Mammary epithelial cell (primary cell): ENCODE data around the gene MXI1.
A peak's percentile ranks its signal among the peaks of the same experiment; 100 is the strongest.

ENCODE experiments used
- EZH2 ChIP-seq: IDR thresholded peaks from 2 replicates; pipeline ENCODE4 v1.6.1; 2012; ENCODE audit warnings: low read length, inconsistent platforms, borderline replicate concordance
- TF ChIP-seq, protein P1 (sequence below), 2 donors: IDR thresholded peaks in 1 of 2; conservative IDR thresholded peaks in 1 of 2; 2 replicates each; pipeline ENCODE4 v1.5.1; 2011 to 2012; ENCODE audit warnings: inconsistent platforms in 2 of 2, low read length in 2 of 2, mild to moderate bottlenecking in 2 of 2, control low read depth in 1 of 2, low read depth in 1 of 2; ENCODE audit not compliant: insufficient read depth in 1 of 2; ENCODE audit errors: extremely low read depth in 1 of 2

DNA sequence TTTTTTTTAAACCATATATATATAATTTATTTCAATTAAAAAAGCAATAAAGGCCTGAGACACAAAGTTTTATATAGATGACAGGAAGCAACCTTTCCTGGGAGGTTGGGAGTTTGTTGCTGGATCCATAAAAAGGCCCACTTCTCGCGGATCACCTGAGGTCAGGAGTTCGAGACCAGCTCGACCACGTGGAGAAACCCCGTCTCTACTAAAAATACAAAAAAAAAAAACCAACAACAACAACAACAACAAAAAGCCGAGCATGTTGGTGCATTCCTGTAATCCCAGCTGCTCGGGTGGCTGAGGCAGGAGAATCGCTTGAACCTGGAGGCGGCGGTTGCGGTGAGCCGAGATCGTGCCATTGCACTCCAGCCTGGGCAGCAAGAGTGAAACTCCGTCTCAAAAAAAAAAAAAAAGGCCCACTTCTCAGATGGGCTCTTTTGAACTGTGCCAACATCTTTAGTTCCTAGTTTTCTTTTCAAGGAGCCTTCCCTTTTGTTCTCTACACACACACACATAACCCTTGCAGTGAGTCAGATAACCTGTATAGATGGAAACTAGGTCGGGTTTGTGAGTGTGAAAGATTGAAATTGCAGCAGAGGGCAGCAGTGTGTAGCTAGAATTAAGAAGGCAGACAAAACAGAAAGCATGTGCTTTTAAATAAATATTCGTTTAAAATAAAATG, 98.5 kb downstream of the MXI1 start:
- TF ChIP-seq, protein P1, sequence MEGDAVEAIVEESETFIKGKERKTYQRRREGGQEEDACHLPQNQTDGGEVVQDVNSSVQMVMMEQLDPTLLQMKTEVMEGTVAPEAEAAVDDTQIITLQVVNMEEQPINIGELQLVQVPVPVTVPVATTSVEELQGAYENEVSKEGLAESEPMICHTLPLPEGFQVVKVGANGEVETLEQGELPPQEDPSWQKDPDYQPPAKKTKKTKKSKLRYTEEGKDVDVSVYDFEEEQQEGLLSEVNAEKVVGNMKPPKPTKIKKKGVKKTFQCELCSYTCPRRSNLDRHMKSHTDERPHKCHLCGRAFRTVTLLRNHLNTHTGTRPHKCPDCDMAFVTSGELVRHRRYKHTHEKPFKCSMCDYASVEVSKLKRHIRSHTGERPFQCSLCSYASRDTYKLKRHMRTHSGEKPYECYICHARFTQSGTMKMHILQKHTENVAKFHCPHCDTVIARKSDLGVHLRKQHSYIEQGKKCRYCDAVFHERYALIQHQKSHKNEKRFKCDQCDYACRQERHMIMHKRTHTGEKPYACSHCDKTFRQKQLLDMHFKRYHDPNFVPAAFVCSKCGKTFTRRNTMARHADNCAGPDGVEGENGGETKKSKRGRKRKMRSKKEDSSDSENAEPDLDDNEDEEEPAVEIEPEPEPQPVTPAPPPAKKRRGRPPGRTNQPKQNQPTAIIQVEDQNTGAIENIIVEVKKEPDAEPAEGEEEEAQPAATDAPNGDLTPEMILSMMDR (conservative IDR thresholded peaks at IDR 0.05 in 1 of 2, IDR thresholded peaks at IDR 0.05 in 1 of 2; ENCODE audit: extremely low read depth in 1 of 2, insufficient read depth in 1 of 2, low read depth in 1 of 2, low read length in 2 of 2), result peak; percentile 76 to 77
- no peak for TF ChIP-seq EZH2
